Gastrocnemius medialis (tissue), 4 donors: ENCODE data around the gene KCTD12.

ENCODE experiments used
- POLR2A ChIP-seq, 2 donors: fragments of 450-650 bp; IDR thresholded peaks; one replicate each; pipeline ENCODE4 v1.6.1; 2017; ENCODE audit warnings: antibody characterized with exemption in 2 of 2, mild to moderate bottlenecking in 2 of 2, moderate library complexity in 2 of 2
- TF ChIP-seq, protein P1 (sequence below), 5 experiments: fragments of 450-650 bp in 3 of 5; fragments of 200-600 bp in 2 of 5; sonication (generic) in 2 of 5; IDR thresholded peaks in 4 of 5; conservative IDR thresholded peaks in 1 of 5; 1 replicate in 4 of 5; 2 replicates in 1 of 5; pipeline ENCODE4 v1.5.1; 2016 to 2019; ENCODE audit warnings: antibody characterized with exemption in 5 of 5, mild to moderate bottlenecking in 3 of 5, moderate library complexity in 3 of 5

DNA sequence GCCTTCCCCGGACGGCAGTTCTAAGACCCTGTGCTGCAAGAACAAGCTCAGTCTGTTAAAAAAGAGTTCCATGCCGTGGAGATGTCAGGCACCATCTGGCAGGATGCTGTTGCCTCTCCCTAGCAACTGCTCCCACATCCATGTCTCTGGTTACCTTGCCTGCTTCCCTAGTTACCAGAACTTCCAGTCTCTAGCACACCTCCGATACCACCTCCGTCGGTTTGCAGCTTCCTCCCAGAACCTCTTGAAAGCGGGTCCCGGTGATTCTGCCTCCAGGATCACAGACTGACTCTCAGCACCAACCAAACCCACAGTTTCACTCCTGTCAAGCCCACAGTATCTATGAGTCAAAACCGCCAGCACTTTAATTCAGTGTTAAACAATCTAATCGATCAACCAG lies 55.4 kb downstream of the KCTD12 start:
- TF ChIP-seq, protein P1, sequence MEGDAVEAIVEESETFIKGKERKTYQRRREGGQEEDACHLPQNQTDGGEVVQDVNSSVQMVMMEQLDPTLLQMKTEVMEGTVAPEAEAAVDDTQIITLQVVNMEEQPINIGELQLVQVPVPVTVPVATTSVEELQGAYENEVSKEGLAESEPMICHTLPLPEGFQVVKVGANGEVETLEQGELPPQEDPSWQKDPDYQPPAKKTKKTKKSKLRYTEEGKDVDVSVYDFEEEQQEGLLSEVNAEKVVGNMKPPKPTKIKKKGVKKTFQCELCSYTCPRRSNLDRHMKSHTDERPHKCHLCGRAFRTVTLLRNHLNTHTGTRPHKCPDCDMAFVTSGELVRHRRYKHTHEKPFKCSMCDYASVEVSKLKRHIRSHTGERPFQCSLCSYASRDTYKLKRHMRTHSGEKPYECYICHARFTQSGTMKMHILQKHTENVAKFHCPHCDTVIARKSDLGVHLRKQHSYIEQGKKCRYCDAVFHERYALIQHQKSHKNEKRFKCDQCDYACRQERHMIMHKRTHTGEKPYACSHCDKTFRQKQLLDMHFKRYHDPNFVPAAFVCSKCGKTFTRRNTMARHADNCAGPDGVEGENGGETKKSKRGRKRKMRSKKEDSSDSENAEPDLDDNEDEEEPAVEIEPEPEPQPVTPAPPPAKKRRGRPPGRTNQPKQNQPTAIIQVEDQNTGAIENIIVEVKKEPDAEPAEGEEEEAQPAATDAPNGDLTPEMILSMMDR (IDR thresholded peaks at IDR 0.05 in 4 of 5, conservative IDR thresholded peaks at IDR 0.05 in 1 of 5): no peak
- TF ChIP-seq POLR2A (IDR thresholded peaks at IDR 0.05): no peak
